Activated T-helper 1 cell treated with Interleukin-2 at 50 U/mL for 16 hours (primary cell): ENCODE results near the gene CITED4.

ENCODE experiments used
- DNase-seq: peaks from one replicate; pipeline ENCODE4 v3.0.0-alpha.2; 2020; ENCODE audit warnings: low read depth

CITED4 gene

GRCh38 chr1:40833979-40834378, 28.2 kb downstream of the CITED4 start:
- no peak for DNase-seq

GRCh38 chr1:40831001-40831732, 31.0 kb downstream of the CITED4 start:
- DNase-seq = no peak

- DNase-seq = no peak
These were observed 31.7 kb downstream of the CITED4 start for GRCh38 chr1:40830419-40830943.

- DNase-seq = no peak
These were observed 32.4 kb downstream of the CITED4 start for GRCh38 chr1:40829631-40830245.

GRCh38 chr1:40825996-40826395, 36.2 kb downstream of the CITED4 start:
- no peak for DNase-seq

GRCh38 chr1:40825435-40825788, 36.8 kb downstream of the CITED4 start:
- no peak for DNase-seq

- no peak for DNase-seq
These were observed 37.4 kb downstream of the CITED4 start for GRCh38 chr1:40824591-40825434.

- DNase-seq = no peak
These were observed 38.2 kb downstream of the CITED4 start for GRCh38 chr1:40823983-40824382.

- no peak for DNase-seq
These were observed 38.8 kb downstream of the CITED4 start for GRCh38 chr1:40823345-40823744.

GRCh38 chr1:40822890-40823289, 39.3 kb downstream of the CITED4 start:
- no peak for DNase-seq

- DNase-seq = no peak
These were observed 41.1 kb downstream of the CITED4 start for GRCh38 chr1:40820911-40821693.

- DNase-seq = no peak
These were observed 41.8 kb downstream of the CITED4 start for GRCh38 chr1:40820251-40820797.

- DNase-seq = no peak
These were observed 43.1 kb downstream of the CITED4 start for GRCh38 chr1:40819101-40819500.

- peak; percentile 80 for DNase-seq
These were observed 43.8 kb downstream of the CITED4 start for GRCh38 chr1:40818264-40818961.

- no peak for DNase-seq
These were observed 44.3 kb downstream of the CITED4 start for GRCh38 chr1:40817791-40818263.

- no peak for DNase-seq
These were observed 46.7 kb downstream of the CITED4 start for GRCh38 chr1:40815420-40815819.
